Subcutaneous abdominal adipose tissue (tissue), 5 donors: ENCODE results near the gene SORCS3.

Experiments
- H3K27ac ChIP-seq: one replicate; pipeline ENCODE4 v1.7.0; 2013; ENCODE audit warnings: low read depth, mild to moderate bottlenecking, inconsistent platforms, low read length, moderate library complexity
- H3K27me3 ChIP-seq, 5 donors: one replicate each; pipeline ENCODE4 v1.7.0; 2013; ENCODE audit warnings: low read length in 5 of 5, inconsistent platforms in 1 of 5; ENCODE audit not compliant: control insufficient read depth in 5 of 5, insufficient read depth in 4 of 5
- H3K36me3 ChIP-seq, 5 donors: one replicate each; pipeline ENCODE4 v1.7.0; 2013; ENCODE audit warnings: low read length in 5 of 5; ENCODE audit not compliant: control insufficient read depth in 5 of 5, insufficient read depth in 5 of 5
- H3K4me1 ChIP-seq, 5 donors: one replicate each; pipeline ENCODE4 v1.7.0; 2013; ENCODE audit warnings: low read length in 5 of 5, mild to moderate bottlenecking in 3 of 5, moderate library complexity in 1 of 5; ENCODE audit not compliant: control insufficient read depth in 5 of 5, insufficient read depth in 5 of 5
- H3K4me3 ChIP-seq, 5 donors: one replicate each; pipeline ENCODE4 v1.7.0; 2013; ENCODE audit warnings: low read length in 5 of 5, low read depth in 1 of 5
- H3K9ac ChIP-seq, 5 donors: one replicate each; pipeline ENCODE4 v1.7.0; 2013; ENCODE audit warnings: low read length in 5 of 5, mild to moderate bottlenecking in 4 of 5, moderate library complexity in 3 of 5
- H3K9me3 ChIP-seq, 5 donors: one replicate each; pipeline ENCODE4 v1.7.0; 2013; ENCODE audit warnings: low read length in 5 of 5; ENCODE audit not compliant: control insufficient read depth in 5 of 5
- donor health status: healthy.
- donor health status: healthy.
- donor health status: healthy.
- donor health status: healthy.
- donor health status: healthy.

The SORCS3 gene

GRCh38 chr10:105001269-105001668 lies 360.2 kb downstream of the SORCS3 start:
- H3K4me3 ChIP-seq, result no peak overlapping the region
- no peak overlapping the region for H3K27ac ChIP-seq
- H3K27me3 ChIP-seq, result no peaks in the 10 kb centered on the region
- no peak overlapping the region for H3K9ac ChIP-seq
- H3K36me3 ChIP-seq, result no peaks in the 10 kb centered on the region
- no peaks in the 10 kb centered on the region for H3K9me3 ChIP-seq
- H3K4me1 ChIP-seq, result no peaks in the 10 kb centered on the region

GRCh38 chr10:105010411-105011121 lies 369.5 kb downstream of the SORCS3 start:
- H3K4me1 ChIP-seq, result no peaks in the 10 kb centered on the region
- H3K4me3 ChIP-seq, result no peak overlapping the region
- no peak overlapping the region for H3K27ac ChIP-seq
- H3K36me3 ChIP-seq, result no peaks in the 10 kb centered on the region
- H3K27me3 ChIP-seq, result no peaks in the 10 kb centered on the region
- no peak overlapping the region for H3K9ac ChIP-seq
- H3K9me3 ChIP-seq, result peaks cover 0 to 2% (median 0%) of the 10 kb centered on the region in 5 donors

- H3K4me1 ChIP-seq, result no peaks in the 10 kb centered on the region
- H3K9me3 ChIP-seq, result no peaks in the 10 kb centered on the region
- no peaks in the 10 kb centered on the region for H3K36me3 ChIP-seq
- H3K27me3 ChIP-seq, result no peaks in the 10 kb centered on the region
- no peak overlapping the region for H3K4me3 ChIP-seq
- no peak overlapping the region for H3K9ac ChIP-seq
- no peak overlapping the region for H3K27ac ChIP-seq
These were observed 376.0 kb downstream of the SORCS3 start for GRCh38 chr10:105017116-105017515.

GRCh38 chr10:105017691-105018090 lies 376.6 kb downstream of the SORCS3 start:
- H3K27ac ChIP-seq, result no peak overlapping the region
- H3K9me3 ChIP-seq, result no peaks in the 10 kb centered on the region
- H3K4me3 ChIP-seq, result no peak overlapping the region
- H3K36me3 ChIP-seq, result no peaks in the 10 kb centered on the region
- no peaks in the 10 kb centered on the region for H3K4me1 ChIP-seq
- H3K27me3 ChIP-seq, result no peaks in the 10 kb centered on the region
- no peak overlapping the region for H3K9ac ChIP-seq

- no peaks in the 10 kb centered on the region for H3K36me3 ChIP-seq
- H3K9ac ChIP-seq, result no peak overlapping the region
- H3K4me3 ChIP-seq, result no peak overlapping the region
- no peaks in the 10 kb centered on the region for H3K27me3 ChIP-seq
- no peak overlapping the region for H3K27ac ChIP-seq
- no peaks in the 10 kb centered on the region for H3K4me1 ChIP-seq
- H3K9me3 ChIP-seq, result no peaks in the 10 kb centered on the region
These were observed 382.4 kb downstream of the SORCS3 start for GRCh38 chr10:105023211-105024111.

GRCh38 chr10:105024184-105024583 lies 383.1 kb downstream of the SORCS3 start:
- Histone ChIP-seq H3K4me1 (no peaks in the 10 kb centered on the region), H3K27me3 (no peaks in the 10 kb centered on the region), H3K9ac (no peak overlapping the region), H3K27ac (no peak overlapping the region), H3K9me3 (no peaks in the 10 kb centered on the region), H3K36me3 (no peaks in the 10 kb centered on the region), H3K4me3 (no peak overlapping the region)

- H3K9ac ChIP-seq, result no peak overlapping the region
- no peak overlapping the region for H3K4me3 ChIP-seq
- no peak overlapping the region for H3K27ac ChIP-seq
- H3K36me3 ChIP-seq, result no peaks in the 10 kb centered on the region
- H3K27me3 ChIP-seq, result no peaks in the 10 kb centered on the region
- no peaks in the 10 kb centered on the region for H3K4me1 ChIP-seq
- H3K9me3 ChIP-seq, result no peaks in the 10 kb centered on the region
These were observed 384.0 kb downstream of the SORCS3 start for GRCh38 chr10:105025092-105025491.

GRCh38 chr10:105026566-105026965 lies 385.5 kb downstream of the SORCS3 start:
- Histone ChIP-seq H3K4me3 (no peak overlapping the region), H3K9me3 (no peaks in the 10 kb centered on the region), H3K4me1 (no peaks in the 10 kb centered on the region), H3K9ac (no peak overlapping the region), H3K36me3 (no peaks in the 10 kb centered on the region), H3K27ac (no peak overlapping the region), H3K27me3 (no peaks in the 10 kb centered on the region)

- H3K4me1 ChIP-seq, result no peaks in the 10 kb centered on the region
- H3K36me3 ChIP-seq, result no peaks in the 10 kb centered on the region
- H3K27me3 ChIP-seq, result no peaks in the 10 kb centered on the region
- no peak overlapping the region for H3K4me3 ChIP-seq
- no peak overlapping the region for H3K27ac ChIP-seq
- no peaks in the 10 kb centered on the region for H3K9me3 ChIP-seq
- no peak overlapping the region for H3K9ac ChIP-seq
These were observed 388.2 kb downstream of the SORCS3 start for GRCh38 chr10:105029286-105029685.

- Histone ChIP-seq H3K9ac (no peak overlapping the region), H3K4me3 (no peak overlapping the region), H3K36me3 (no peaks in the 10 kb centered on the region), H3K4me1 (no peaks in the 10 kb centered on the region), H3K27ac (no peak overlapping the region), H3K9me3 (no peaks in the 10 kb centered on the region), H3K27me3 (no peaks in the 10 kb centered on the region)
These were observed 395.9 kb downstream of the SORCS3 start for GRCh38 chr10:105037022-105037421.
